GM23338 (cell line): ENCODE measurements around the gene SLC25A48.

ENCODE experiments used
- CTCF ChIP-seq, 2 experiments: fragments of 200-600 bp in 1 of 2; sonication (generic) in 1 of 2; conservative IDR thresholded peaks; 2 replicates each; pipeline versions ENCODE4 v1.5.1 to v1.6.1; 2016 to 2017; ENCODE audit warnings: antibody characterized with exemption in 2 of 2, low read depth in 2 of 2, mild to moderate bottlenecking in 2 of 2, moderate library complexity in 1 of 2
- REST ChIP-seq: IDR thresholded peaks from one replicate; pipeline ENCODE4 v1.6.1; 2018; ENCODE audit warnings: antibody characterized with exemption; ENCODE audit not compliant: unreplicated experiment
- ZNF331 ChIP-seq: fragments of 250-450 bp; sonication (Bioruptor Pico); IDR thresholded peaks from 2 replicates; pipeline ENCODE4 v1.5.0; 2020; ENCODE audit warnings: low read depth, mild to moderate bottlenecking, moderate library complexity

GRCh38 chr5:135814812-135815211 lies 19.7 kb upstream of the SLC25A48 start:
- TF ChIP-seq CTCF (conservative IDR thresholded peaks at IDR 0.05; ENCODE audit: low read depth in 2 of 2), result no peak
- TF ChIP-seq REST, result no peak
- TF ChIP-seq ZNF331 (CRISPR knock-in tag), result no peak
